NCI-H526 treated with DMSO at 0.1 percent for 48 hours (cell line): ENCODE measurements around the gene COMMD1.
"Not testable (repeated sequence)": the region's sequence is repeated elsewhere in the genome, so short reads cannot be mapped to it uniquely, and the experiment has no call there.

Experiments
- DNase-seq: peaks from one replicate; lab custom pipeline; 2025; lab: John Stamatoyannopoulos, UW

Gene COMMD1

DNA sequence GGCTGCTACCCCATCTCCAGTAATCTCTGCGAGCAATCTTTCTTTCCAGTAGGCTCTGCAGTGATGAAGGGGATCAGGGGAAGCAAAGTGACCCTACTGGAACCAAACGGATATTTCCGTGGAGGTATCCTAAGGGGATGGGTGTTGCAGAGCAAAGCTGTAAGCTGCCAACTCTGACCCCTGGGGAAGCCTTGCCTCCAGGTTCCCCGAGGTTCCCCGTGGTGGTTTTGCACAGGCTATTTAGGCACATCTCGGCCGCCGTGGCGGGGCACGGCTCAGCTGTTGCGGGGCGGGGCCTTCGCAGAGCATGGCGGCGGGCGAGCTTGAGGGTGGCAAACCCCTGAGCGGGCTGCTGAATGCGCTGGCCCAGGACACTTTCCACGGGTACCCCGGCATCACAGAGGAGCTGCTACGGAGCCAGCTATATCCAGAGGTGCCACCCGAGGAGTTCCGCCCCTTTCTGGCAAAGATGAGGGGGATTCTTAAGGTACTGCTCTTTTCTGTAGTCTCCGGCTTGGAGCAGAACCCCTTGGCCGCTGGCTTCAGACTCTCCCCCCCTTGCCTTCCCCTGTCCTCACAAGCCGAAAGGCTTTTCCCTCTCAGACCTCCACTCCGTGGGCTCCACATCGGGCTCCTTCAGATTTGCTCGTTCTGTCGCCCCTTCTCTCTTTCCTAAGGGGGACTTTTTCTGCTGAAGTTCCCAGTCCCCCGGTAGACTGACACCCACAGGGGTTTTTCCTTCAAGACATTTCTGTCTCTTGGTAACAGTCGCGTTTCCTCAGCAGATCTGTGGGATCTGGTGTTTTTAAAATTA lies at the start of gene COMMD1:
TSS of gene COMMD1 (plus strand) at position 303 of the 814 bp plus-strand sequence. CDS start at position 308, 5 bp downstream.
- peak; percentile 27 for DNase-seq

GRCh38 chr2:61857224-61857623 lies 48.2 kb upstream of the COMMD1 start:
- no peak for DNase-seq

DNA sequence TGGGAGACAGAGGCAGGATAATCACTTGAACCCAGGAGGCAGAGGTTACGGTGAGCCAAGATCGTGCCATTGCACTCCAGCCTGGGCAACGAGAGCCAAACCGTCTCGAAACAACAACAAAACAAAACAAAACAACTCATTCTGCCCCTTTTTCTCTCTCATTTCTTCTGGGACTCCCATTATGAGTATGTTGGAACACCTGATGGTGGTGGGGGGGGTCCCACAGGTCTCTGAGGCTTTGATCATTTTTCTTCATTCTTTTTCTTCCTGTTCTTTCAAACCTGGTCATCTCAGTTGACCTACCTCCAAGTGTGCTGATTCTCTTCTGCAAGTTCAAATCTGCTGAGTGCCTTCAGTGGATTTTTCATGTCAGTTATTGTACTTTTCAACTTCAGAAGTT lies 43.4 kb upstream of the COMMD1 start:
- no peak for DNase-seq

DNA sequence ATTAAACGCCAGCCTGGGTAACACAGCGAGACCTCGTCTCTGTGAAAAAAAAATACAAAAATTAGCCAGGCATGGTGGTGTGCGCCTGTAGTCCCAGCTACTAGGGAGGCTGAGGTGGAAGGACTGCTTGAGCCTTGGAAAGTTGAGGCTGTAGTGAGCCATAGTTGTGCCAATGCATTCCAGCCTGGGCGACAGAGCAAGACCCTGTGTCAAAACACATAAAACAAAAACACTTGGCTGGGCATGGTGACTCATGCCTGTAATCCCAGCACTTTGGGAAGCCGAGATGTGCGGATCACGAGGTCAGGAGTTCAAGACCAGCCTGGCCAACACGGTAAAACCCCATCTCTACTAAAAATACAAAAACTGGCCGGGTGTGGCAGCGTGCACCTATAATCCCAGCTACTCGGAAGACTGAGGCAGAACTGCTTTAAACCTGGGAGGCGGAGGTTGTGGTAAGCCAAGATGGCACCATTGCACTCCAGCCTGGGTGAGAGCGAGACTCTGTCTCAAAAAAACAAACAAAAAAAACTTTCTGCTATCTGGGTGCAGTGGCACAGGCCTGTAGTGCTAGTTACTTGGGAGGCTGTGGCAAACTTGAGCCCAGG lies 38.9 kb upstream of the COMMD1 start:
- DNase-seq: not testable (repeated sequence)

DNA sequence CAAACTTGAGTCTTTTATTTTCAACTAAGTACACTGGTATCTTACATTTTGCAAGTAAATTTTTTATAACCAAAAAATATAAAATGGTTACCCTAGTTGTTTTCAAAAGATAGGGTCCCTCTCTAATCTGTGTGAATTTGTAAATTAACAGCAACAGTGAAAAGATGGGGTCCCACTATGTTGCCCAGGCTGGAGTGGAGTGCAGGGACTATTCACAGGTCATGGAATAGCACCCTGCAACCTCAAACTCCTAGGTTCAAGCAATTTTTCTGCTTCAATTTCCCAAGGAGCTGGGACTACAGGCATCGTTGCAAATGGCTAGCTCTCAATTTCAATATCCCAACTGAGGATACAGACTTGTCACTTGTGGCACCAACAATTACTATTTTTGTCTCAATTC lies 29.1 kb upstream of the COMMD1 start:
- no peak for DNase-seq

GRCh38 chr2:61877571-61878245 lies 27.8 kb upstream of the COMMD1 start:
- DNase-seq: no peak

DNA sequence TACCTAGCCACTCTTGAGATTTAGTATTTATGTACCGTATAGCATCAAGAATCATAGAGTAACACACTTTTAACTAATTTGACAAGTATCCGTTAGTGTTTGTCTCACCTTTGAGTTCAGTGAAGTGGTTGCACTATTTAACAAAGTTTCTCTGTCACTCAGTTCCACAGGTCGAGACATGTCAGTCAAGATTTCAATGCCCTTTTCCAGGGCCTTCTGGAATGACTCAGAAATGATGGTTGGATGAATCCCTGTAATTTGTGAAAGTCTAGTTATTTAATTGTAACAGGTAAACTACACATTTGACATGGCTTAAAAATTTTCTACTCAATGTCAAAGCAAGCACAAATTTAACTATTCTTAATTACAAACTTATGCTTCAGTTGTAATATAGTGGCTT lies 26.7 kb upstream of the COMMD1 start:
- DNase-seq: no peak

DNA sequence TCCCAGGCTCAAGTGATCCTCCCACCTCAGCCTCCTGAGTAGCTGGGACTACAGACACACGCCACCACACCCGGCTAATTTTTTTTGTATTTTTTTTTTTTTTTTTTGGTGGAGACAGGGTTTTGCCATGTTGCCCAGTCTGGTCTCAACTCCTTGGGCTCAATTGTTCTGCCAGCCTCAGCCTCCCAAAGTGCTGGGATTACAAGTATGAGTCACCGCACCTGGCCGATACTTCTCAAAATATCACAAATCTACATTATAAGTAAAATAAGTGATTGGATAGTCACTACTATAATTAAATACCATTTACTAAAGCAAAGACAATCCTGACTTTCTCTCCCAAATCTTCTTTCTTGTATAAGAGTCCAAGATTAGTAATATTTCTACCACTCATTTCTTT lies 26.1 kb upstream of the COMMD1 start:
- DNase-seq: not testable (repeated sequence)

DNA sequence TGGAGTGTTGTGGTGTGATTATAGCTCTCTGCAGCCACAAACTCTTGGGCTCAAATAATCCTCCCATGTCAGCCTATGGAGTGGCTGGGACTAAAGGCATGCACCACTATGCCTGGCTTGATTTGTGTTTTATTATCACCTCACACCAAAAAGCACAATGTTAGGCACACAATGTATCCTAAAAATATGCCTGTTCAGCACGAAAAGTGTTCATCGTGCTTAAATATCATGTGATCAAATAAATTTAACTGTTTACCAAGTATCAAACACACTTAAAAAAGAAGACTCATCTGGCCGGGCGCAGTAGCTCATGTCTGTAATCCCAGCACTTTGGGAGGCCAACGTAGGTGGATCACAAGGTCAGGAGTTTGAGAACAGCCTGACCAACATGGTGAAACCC lies 22.6 kb upstream of the COMMD1 start:
- no peak for DNase-seq

GRCh38 chr2:61885896-61886603 lies 19.4 kb upstream of the COMMD1 start:
- no peak for DNase-seq

DNA sequence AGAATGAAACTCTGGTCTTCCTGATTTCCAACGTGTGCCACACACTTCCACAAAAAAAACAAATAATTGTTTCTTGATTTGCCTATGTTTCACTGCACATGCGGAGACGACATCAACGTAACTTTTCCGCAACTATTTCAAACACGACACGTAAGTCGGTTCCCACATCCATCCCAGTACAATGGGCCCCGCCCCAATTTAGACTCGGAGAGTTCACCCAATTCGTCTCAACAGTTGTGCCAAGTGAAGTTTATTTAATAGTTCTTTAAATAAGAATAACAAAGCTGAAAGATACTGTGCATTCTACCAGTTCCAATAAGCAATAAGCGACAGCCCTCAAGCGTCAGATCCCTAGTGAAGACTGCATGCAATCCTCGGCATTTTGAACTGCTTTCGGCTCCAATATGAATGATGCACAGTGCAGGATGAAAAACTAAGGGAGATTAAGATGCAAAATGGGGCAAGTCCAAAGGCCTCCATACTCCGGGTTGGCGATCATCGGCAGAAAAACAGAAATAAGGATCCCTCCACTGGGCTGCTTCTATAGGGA lies 17.7 kb upstream of the COMMD1 start:
- no peak for DNase-seq

GRCh38 chr2:61888267-61889055 lies 17.0 kb upstream of the COMMD1 start, which contains the start of gene CCT4:
TSS of gene CCT4 (minus strand) at chr2:61888656. CDS start at chr2:61888507, 149 bp downstream.
- peak; percentile 70 for DNase-seq

DNA sequence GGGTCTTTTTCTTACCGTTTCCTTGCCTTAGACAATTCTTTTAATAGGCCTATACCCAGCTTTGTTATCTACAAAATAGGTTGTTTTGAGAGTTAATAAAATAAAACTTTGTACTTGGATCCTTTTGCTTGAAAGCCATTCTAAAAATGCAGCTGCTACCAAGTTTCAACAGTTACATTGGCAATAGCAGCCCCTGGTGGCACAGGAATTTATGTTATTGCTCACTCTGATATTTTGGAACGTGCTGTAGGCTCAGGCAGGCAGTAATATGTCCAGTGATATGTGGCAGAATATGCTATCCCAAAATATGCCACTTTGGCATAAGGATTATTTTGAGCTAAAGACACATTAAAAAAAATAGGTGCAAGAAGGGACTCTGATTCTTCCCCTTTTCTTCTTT lies 6.7 kb upstream of the COMMD1 start:
- DNase-seq: no peak

- DNase-seq: no peak
These were observed 5.2 kb upstream of the COMMD1 start for GRCh38 chr2:61900281-61900680.

DNA sequence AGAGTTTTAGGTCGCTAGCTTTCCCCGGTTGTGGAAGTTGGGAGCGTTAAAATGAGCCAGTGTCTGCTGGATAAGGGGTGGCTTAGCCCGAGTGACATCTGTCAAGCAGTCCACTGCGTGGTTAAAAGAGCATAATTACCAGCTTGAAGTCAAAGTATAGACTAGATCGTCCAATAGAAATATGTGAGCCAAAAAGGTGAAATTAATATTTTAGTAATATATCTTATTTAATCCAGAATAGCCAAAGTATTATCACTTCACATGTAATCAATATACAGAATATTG lies 654 bp downstream of the COMMD1 start:
- no peak for DNase-seq

- no peak for DNase-seq
These were observed 3.6 kb downstream of the COMMD1 start for GRCh38 chr2:61909116-61909515.

DNA sequence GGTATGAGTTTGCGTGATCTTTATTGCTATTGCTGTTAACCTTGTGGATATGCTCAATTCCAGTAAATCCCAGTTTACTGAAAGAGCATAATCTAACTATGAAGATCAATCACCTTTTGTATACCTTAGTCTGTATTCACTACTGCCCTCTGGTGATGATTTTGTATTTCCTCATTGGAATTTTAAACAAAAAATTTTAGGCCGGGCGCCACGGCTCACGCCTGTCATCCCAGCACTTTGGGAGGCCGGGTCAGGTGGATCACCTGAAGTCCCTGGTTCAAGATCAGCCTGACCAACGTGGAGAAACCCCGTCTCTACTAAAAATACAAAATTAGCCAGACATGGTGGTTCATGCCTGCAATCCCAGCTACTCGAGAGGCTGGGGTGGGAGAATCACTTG lies 5.1 kb downstream of the COMMD1 start:
- no peak for DNase-seq

- no peak for DNase-seq
These were observed 6.0 kb downstream of the COMMD1 start for GRCh38 chr2:61911510-61911909.

DNA sequence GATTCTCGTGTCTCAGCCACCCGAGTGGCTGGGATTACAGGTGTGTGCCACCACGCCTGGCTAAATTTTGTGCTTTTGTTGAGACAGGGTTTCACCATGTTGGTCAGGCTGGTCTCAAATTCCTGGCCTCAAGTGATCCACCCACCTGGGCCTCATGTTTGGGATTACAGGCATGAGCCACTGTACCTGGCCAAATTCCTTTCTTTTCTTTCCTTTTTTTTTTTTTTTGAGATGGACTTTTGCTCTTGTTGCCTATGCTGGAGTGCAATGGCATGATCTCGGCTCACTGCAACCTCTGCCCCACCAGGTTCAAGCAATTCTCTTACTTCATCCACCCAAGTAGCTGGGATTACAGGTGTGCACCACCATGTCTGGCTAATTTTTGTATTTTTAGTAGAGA lies 9.3 kb downstream of the COMMD1 start:
- DNase-seq: not testable (repeated sequence)

DNA sequence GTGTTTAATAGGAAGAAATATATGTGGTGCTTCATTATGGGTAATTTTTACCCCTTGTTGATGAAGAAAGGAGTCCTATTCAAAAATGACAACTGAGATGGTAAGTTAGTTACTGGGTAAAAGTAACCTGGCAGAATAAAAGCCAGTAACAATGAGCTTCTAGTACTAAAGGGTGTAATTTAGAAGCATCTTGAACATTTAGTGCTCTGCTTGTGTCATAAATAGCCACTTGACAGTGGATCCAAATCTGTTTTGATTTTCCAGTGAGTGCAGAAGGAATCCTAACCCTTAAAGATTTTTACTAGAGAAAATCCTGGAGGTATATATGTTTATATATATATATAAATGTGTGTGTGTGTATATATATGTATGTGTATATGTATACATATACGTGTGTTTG lies 15.1 kb downstream of the COMMD1 start:
- no peak for DNase-seq

DNA sequence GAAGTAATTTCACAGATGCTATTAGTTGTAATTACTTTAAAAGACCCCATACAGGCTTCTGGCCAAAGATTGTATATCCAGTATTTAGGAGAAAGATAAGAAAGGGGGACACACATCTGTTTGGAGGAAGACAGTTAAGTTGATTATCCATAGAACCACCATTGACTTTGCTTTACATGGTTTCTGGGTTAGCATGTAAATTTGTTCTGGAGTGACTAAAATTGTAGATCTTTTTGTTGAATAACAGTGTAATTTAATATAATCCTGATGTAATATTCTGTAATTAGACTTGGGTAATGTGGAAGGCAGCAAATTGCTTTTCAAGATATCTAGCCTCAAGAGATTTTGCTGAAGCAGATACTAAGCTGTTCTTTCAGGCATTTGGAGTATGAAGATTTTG lies 17.2 kb downstream of the COMMD1 start:
- DNase-seq: no peak
